Measurements from ENCODE around the gene MCM3AP. TPM values are rescaled to one million over a fixed set of nuclear protein-coding genes. Genes with fewer than 3 reads are reported as not detected.
"Not testable (repeated sequence)": the region's sequence is repeated elsewhere in the genome, so short reads cannot be mapped to it uniquely, and the experiment has no call there.

The MCM3AP gene
- total RNA-seq, 1 experiment from 2014 or later, result 88.4 TPM

DNA sequence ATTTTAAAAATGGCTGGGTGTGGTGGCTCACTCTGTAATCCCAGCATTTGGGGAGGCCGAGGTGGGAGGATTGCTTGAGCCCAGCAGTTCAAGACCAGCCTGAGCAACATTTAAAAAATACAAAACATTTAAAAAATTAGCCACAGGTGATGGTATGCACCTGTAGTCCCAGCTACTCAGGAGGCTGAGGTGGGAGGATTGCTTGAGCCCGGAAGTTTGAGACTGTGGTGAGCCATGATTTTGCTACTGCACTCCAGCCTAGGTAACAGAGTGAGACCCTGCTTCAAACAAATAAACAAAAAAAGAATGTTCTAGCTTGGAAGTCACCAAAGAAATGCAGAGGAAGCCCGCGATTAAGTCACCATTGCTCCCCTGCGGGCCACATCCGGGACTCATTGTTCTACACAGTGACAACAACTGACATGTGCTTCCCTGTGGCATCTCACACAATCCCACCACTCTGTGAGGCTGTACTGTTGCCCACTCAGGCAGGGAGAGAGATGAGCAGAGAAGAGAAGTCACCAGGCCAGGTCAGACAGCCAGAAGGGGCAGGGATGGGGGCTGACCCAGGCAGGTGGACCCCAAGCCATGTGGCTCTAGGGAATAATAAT is 82.7 kb downstream of the MCM3AP start:
- DNase-seq (ENCODE audit: low read depth, low spot score) (no peak), ATAC-seq (no peak)
- no peaks in the 10 kb centered on the region for H4K20me1 ChIP-seq (ENCODE audit: insufficient read depth)
- no TSS peak for BruUV-seq (replicated peaks)
- no peaks in the 10 kb centered on the region for H3K4me1 ChIP-seq (ENCODE audit: control insufficient read depth in 1 of 2, insufficient read depth in 2 of 2, low read length in 2 of 2)
- H3K9ac ChIP-seq (ENCODE audit: low read length), result no peak overlapping the region
- H3K79me2 ChIP-seq (ENCODE audit: insufficient read depth, low read length), result no peaks in the 10 kb centered on the region
- no peaks in the 10 kb centered on the region; a peak in 2 of 4 replicates for H3K36me3 ChIP-seq (ENCODE audit: control insufficient read depth in 1 of 2, insufficient read depth in 2 of 2, low read length in 2 of 2)
- no peaks in the 10 kb centered on the region for H3K27me3 ChIP-seq (ENCODE audit: insufficient read depth, low read length)
- no peaks in the 10 kb centered on the region for H3K9me2 ChIP-seq (ENCODE audit: insufficient read depth)
- no peak overlapping the region for H3K4me2 ChIP-seq (ENCODE audit: low read length)
- no peaks in the 10 kb centered on the region for H3K9me3 ChIP-seq (ENCODE audit: control insufficient read depth in 1 of 2, insufficient read depth in 1 of 2, low read depth in 1 of 2, low read length in 2 of 2)
- no peak overlapping the region for H2AFZ ChIP-seq (ENCODE audit: low read depth, low read length, poor library complexity, severe bottlenecking)
- intact Hi-C loops (cut with micrococcal nuclease), result no loop called here
- ChIA-PET POLR2A (no interaction called here), CTCF (no interaction called here), RAD21 (ENCODE audit: low non-redundant PET in 1 of 2, low total read pairs in 2 of 2, uncharacterized antibody in 2 of 2, unreplicated experiment in 2 of 2) (interaction anchor here in 1 of 2 experiments (0.6 kb wide), 1 partner anchor 55 kb away, joined by 6 read pairs; no protein-coding TSS in a partner anchor)
- TF ChIP-seq, protein P1, sequence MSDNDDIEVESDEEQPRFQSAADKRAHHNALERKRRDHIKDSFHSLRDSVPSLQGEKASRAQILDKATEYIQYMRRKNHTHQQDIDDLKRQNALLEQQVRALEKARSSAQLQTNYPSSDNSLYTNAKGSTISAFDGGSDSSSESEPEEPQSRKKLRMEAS (IDR thresholded peaks at IDR 0.05), result no peak
- TF ChIP-seq EZH2phosphoT487 (IDR thresholded peaks at IDR 0.05; ENCODE audit: borderline replicate concordance), result no peak
- no peak for TF ChIP-seq CBX3 (IDR thresholded peaks at IDR 0.05; ENCODE audit: low read depth)
- no peak overlapping the region for H3K4me3 ChIP-seq (replicated peaks in 1 of 2; ENCODE audit: low read depth in 1 of 2, low read length in 2 of 2)
- no peak overlapping the region for H3K27ac ChIP-seq (ENCODE audit: low read depth, low read length)

DNA sequence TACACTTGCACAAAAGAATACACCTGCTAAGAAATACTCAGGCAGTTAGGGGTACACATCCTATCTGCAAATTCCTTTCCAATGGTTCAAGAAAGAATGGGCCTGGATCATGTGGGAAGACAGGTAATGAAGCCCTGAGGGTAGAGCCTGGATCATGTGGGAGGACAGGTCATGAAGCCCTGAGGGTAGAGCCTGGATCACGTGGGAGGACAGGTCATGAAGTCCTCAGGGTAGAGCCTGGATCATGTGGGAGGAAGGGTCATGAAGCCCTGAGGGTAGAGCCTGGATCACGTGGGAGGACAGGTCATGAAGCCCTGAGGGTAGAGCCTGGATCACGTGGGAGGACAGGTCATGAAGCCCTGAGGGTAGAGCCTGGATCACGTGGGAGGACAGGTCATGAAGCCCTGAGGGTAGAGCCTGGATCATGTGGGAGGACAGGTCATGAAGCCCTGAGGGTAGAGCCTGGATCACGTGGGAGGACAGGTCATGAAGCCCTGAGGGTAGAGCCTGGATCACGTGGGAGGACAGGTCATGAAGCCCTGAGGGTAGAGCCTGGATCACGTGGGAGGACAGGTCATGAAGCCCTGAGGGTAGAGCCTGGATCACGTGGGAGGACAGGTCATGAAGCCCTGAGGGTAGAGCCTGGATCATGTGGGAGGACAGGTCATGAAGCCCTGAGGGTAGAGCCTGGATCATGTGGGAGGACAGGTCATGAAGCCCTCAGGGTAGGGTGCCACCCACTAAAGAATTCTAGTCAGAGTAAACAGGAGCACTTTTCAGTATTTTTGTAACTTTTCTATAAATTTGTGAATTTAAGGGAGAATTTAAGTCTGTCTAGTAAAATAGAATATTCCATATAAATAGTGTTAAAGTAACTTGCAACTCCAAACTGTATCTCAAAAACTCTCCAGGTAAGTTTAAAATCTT is 84.3 kb downstream of the MCM3AP start:
- H2AFZ ChIP-seq (ENCODE audit: low read depth, low read length, poor library complexity, severe bottlenecking); H3K9ac ChIP-seq (ENCODE audit: low read length); H3K36me3 ChIP-seq (ENCODE audit: control insufficient read depth in 1 of 2, insufficient read depth in 2 of 2, low read length in 2 of 2); H3K4me3 ChIP-seq (replicated peaks in 1 of 2; ENCODE audit: low read depth in 1 of 2, low read length in 2 of 2); DNase-seq (ENCODE audit: low read depth, low spot score); ATAC-seq; BruUV-seq (replicated peaks); H3K27ac ChIP-seq (ENCODE audit: low read depth, low read length); RAD21 ChIA-PET (ENCODE audit: low non-redundant PET in 1 of 2, low total read pairs in 2 of 2, uncharacterized antibody in 2 of 2, unreplicated experiment in 2 of 2); intact Hi-C loops (cut with micrococcal nuclease); CTCF ChIA-PET; H3K9me2 ChIP-seq (ENCODE audit: insufficient read depth); POLR2A ChIA-PET; H3K79me2 ChIP-seq (ENCODE audit: insufficient read depth, low read length); H3K9me3 ChIP-seq (ENCODE audit: control insufficient read depth in 1 of 2, insufficient read depth in 1 of 2, low read depth in 1 of 2, low read length in 2 of 2); H3K27me3 ChIP-seq (ENCODE audit: insufficient read depth, low read length); H4K20me1 ChIP-seq (ENCODE audit: insufficient read depth); H3K4me2 ChIP-seq (ENCODE audit: low read length); H3K4me1 ChIP-seq (ENCODE audit: control insufficient read depth in 1 of 2, insufficient read depth in 2 of 2, low read length in 2 of 2): not testable (repeated sequence)
